Measurements from ENCODE around the gene ATE1. TPM values are rescaled to one million over a fixed set of nuclear protein-coding genes. Genes with fewer than 3 reads are reported as not detected.

The ATE1 gene
- total and polyA plus RNA-seq, 2 donors (not counting 3 experiments of a cell fraction or from before 2014, with no cell fraction given) = 8.7 to 27.1 TPM

- H3K79me2 ChIP-seq (ENCODE audit: control insufficient read depth, insufficient read depth, low read length) = peaks cover 22% of the 10 kb centered on the region
- H3K27ac ChIP-seq (ENCODE audit: insufficient read depth, low read depth, low read length) = peak within 1 kb of the TSS; percentile 81
- CTCF ChIA-PET = interaction anchor here (0.8 to 2.1 kb wide), 8 partner anchors 17 to 1026 kb away, joined by 3 to 11 read pairs (median 4); partner anchors contain the start of gene ATE1
- H2AFZ ChIP-seq (ENCODE audit: low read depth, low read length) = peak within 1 kb of the TSS; percentile 83
- H4K20me1 ChIP-seq (replicated peaks; ENCODE audit: control insufficient read depth, extremely low read depth, insufficient read depth, low read length) = no peaks in the 10 kb centered on the region
- peaks cover 0 to 4% of the 10 kb centered on the region in 2 experiments for H3K36me3 ChIP-seq (ENCODE audit: control insufficient read depth in 2 of 2, extremely low read depth in 1 of 2, insufficient read depth in 2 of 2, low read length in 2 of 2)
- no peaks in the 10 kb centered on the region for H3K27me3 ChIP-seq (ENCODE audit: control insufficient read depth in 2 of 2, insufficient read depth in 2 of 2, low read length in 2 of 2)
- H3K9ac ChIP-seq (replicated peaks; ENCODE audit: extremely low read depth, insufficient read depth, low read length) = peak within 1 kb of the TSS; percentile 91
- TSS peak; percentile 46 for BruUV-seq (replicated peaks)
- H3K4me2 ChIP-seq (ENCODE audit: insufficient read depth, low read length) = peak within 1 kb of the TSS; percentile 95
- no peaks in the 10 kb centered on the region for H3K9me1 ChIP-seq (replicated peaks; ENCODE audit: control insufficient read depth, extremely low read depth, insufficient read depth, low read length)
- DNase-seq (ENCODE audit: low read depth, low spot score) (peak; percentile 77), FAIRE-seq (peak; percentile 83)
- TF ChIP-seq POLR2A (IDR thresholded peaks at IDR 0.05; ENCODE audit: low read depth, low read length) (peak; percentile 66), POLR2AphosphoS5 (IDR thresholded peaks at IDR 0.05; ENCODE audit: insufficient read depth, low read depth, low read length) (peak; percentile 66), CTCF (IDR thresholded peaks at IDR 0.05; ENCODE audit: extremely low read depth in 1 of 2, insufficient read depth in 1 of 2, low read depth in 1 of 2, low read length in 2 of 2) (peak; percentile 73 to 87)
- TF ChIP-seq, protein P1, sequence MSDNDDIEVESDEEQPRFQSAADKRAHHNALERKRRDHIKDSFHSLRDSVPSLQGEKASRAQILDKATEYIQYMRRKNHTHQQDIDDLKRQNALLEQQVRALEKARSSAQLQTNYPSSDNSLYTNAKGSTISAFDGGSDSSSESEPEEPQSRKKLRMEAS (IDR thresholded peaks at IDR 0.05; ENCODE audit: insufficient read depth, insufficient read length) = no peak
- H3K9me3 ChIP-seq (replicated peaks; ENCODE audit: control insufficient read depth, insufficient read depth, low read length) = no peaks in the 10 kb centered on the region
- peak within 1 kb of the TSS; percentile 80 to 92 (median 85) for H3K4me3 ChIP-seq (replicated peaks in 1 of 3; ENCODE audit: insufficient read depth in 1 of 3, low read depth in 1 of 3, low read length in 3 of 3)
- peaks cover 10% of the 10 kb centered on the region for H3K4me1 ChIP-seq (ENCODE audit: control insufficient read depth, extremely low read depth, insufficient read depth, low read length)
- dilution Hi-C loops (cut with MboI; ENCODE audit: extremely low pct_ligation_motif_present, low sequenced_read_pairs) (no loop called here), intact Hi-C loops (cut with micrococcal nuclease) (loop anchor here (1.0 to 5.0 kb wide), 8 partner anchors 18 to 167 kb away; partner anchors contain the start of gene ATE1)
- POLR2A ChIA-PET = no interaction called here
Observed at GRCh38 chr10:121974535-121975294, 46.9 kb upstream of the ATE1 start, which contains the start of gene NSMCE4A. Gene NSMCE4A, minus strand, starts transcription at chr10:121975217. Its CDS starts 52 bp downstream, at chr10:121975165.
